ENCODE data around the gene FUT3. TPM values are rescaled to one million over a fixed set of nuclear protein-coding genes. Genes with fewer than 3 reads are reported as not detected.

FUT3 gene
- total and polyA plus RNA-seq, 9 of the 15 experiments (the other 6 are each of a cell fraction or from before 2014, with no cell fraction given), result 0.09 TPM; not detected in 8

GRCh38 chr19:5899728-5900526 lies 48.7 kb upstream of the FUT3 start:
- peak overlapping the region in 1 of 2 experiments; percentile 50; a peak in 2 of 4 replicates for H3K9ac ChIP-seq (ENCODE audit: insufficient read depth in 1 of 2, low read depth in 2 of 2, low read length in 2 of 2)
- H3K4me2 ChIP-seq (ENCODE audit: insufficient read depth, low read length), result no peak overlapping the region
- peaks cover 46% of the 10 kb centered on the region for H3K79me2 ChIP-seq (ENCODE audit: control insufficient read depth, insufficient read depth, low read length)
- in situ Hi-C loops (cut with MboI) (no loop called here), intact Hi-C loops (cut with micrococcal nuclease) (no loop called here)
- DNase-seq (ENCODE audit: extremely low read depth in 1 of 4, low spot score in 3 of 4) (no peak), FAIRE-seq (no peak), ATAC-seq (no peak)
- WGBS (ENCODE audit: insufficient coverage, low coverage, missing lambda C conversion rate), result 87% methylated on average over 11 of the region's 13 CpGs
- H3K9me1 ChIP-seq (ENCODE audit: control insufficient read depth, insufficient read depth, low read length), result no peaks in the 10 kb centered on the region
- H3K9me3 ChIP-seq (replicated peaks; ENCODE audit: control insufficient read depth, insufficient read depth, low read depth, low read length), result no peaks in the 10 kb centered on the region
- BruUV-seq (replicated peaks), result no TSS peak
- no peak overlapping the region for H2AFZ ChIP-seq (ENCODE audit: low read depth, low read length)
- no peak overlapping the region for H3K4me3 ChIP-seq
- peak; percentile 95 for TF ChIP-seq ZNF24 (IDR thresholded peaks at IDR 0.05)
- no peak for TF ChIP-seq THAP7 (CRISPR knock-in tag; IDR thresholded peaks at IDR 0.05)
- TF ChIP-seq ZNF592 (IDR thresholded peaks at IDR 0.05), result no peak
- TF ChIP-seq ZEB2 (IDR thresholded peaks at IDR 0.05), result no peak
- ChIA-PET CTCF (ENCODE audit: low intra/inter-chr PET ratio) (no interaction called here), POLR2A (interaction anchor here (1.0 to 1.4 kb wide), 2 partner anchors 9 to 22 kb away, joined by 3 to 7 read pairs; no protein-coding TSS in a partner anchor)
- H3K36me3 ChIP-seq (ENCODE audit: control insufficient read depth, insufficient read depth, low read length), result peaks cover 53% of the 10 kb centered on the region; the same call in 2 of the 3 replicates
- H3K4me1 ChIP-seq (replicated peaks in 1 of 2; ENCODE audit: control insufficient read depth in 2 of 2, insufficient read depth in 2 of 2, low read length in 2 of 2), result peaks cover 8 to 49% of the 10 kb centered on the region in 2 experiments; a peak in 4 of 5 replicates
- no peak overlapping the region for H3K27ac ChIP-seq (ENCODE audit: extremely low read depth, low read depth, low read length)
- H4K20me1 ChIP-seq (replicated peaks; ENCODE audit: control insufficient read depth, insufficient read depth, low read length), result peaks cover 25% of the 10 kb centered on the region
- no peaks in the 10 kb centered on the region for H3K27me3 ChIP-seq (ENCODE audit: control insufficient read depth in 2 of 2, insufficient read depth in 2 of 2, low read length in 2 of 2)

Measured in K562 (cell line).